Transverse colon (tissue), 4 donors: ENCODE results near the gene SREK1IP1. TPM values are rescaled to one million over a fixed set of nuclear protein-coding genes. Genes with fewer than 3 reads are reported as not detected.

Experiments
- DNase-seq: peaks from one replicate; pipeline ENCODE4 v3.0.0-alpha.2; 2019
- H3K27ac ChIP-seq, 4 donors: fragments of 200-600 bp; sonication (generic); 2 replicates each; pipeline ENCODE4 v1.5.1; 2016 to 2018; ENCODE audit warnings: inconsistent platforms in 4 of 4
- H3K27me3 ChIP-seq: fragments of 200-600 bp; sonication (generic); 2 replicates; pipeline ENCODE4 v1.5.1; 2017; ENCODE audit warnings: inconsistent platforms
- H3K36me3 ChIP-seq, 4 donors: fragments of 200-600 bp; sonication (generic); 2 replicates each; pipeline ENCODE4 v1.5.1; 2017 to 2019; ENCODE audit warnings: inconsistent platforms in 4 of 4
- H3K4me1 ChIP-seq, 4 donors: fragments of 200-600 bp; sonication (generic); 2 replicates each; pipeline ENCODE4 v1.5.1; 2017 to 2020; ENCODE audit warnings: inconsistent platforms in 4 of 4
- H3K4me3 ChIP-seq, 4 donors: fragments of 200-600 bp; sonication (generic); 1 replicate in 1 of 4; 2 replicates in 3 of 4; pipeline versions ENCODE4 v1.5.1 to v1.6.1; 2017 to 2019; ENCODE audit warnings: inconsistent platforms in 4 of 4
- H3K9me3 ChIP-seq, 2 donors: fragments of 200-600 bp; sonication (generic); 2 replicates each; pipeline ENCODE4 v1.5.1; 2017 to 2019; ENCODE audit warnings: inconsistent platforms in 2 of 2
- CTCF ChIP-seq, 5 experiments: fragments of 200-600 bp in 3 of 5; fragments of 450-650 bp in 2 of 5; sonication (generic) in 3 of 5; IDR thresholded peaks; 1 replicate in 2 of 5; 2 replicates in 3 of 5; pipeline ENCODE4 v1.5.1; 2016 to 2017; ENCODE audit warnings: antibody characterized with exemption in 5 of 5, inconsistent platforms in 3 of 5, mild to moderate bottlenecking in 2 of 5, moderate library complexity in 1 of 5
- EP300 ChIP-seq: sonication (generic); formaldehyde crosslinking; IDR thresholded peaks from one replicate; pipeline ENCODE4 v1.6.1; 2017; ENCODE audit warnings: antibody characterized with exemption, low read depth
- POLR2A ChIP-seq: fragments of 450-650 bp; IDR thresholded peaks from one replicate; pipeline ENCODE4 v1.6.1; 2016; ENCODE audit warnings: antibody characterized with exemption, mild to moderate bottlenecking, moderate library complexity
- POLR2AphosphoS5 ChIP-seq, 3 donors: sonication (generic); formaldehyde crosslinking; IDR thresholded peaks; one replicate each; pipeline ENCODE4 v1.6.1; 2016; ENCODE audit warnings: antibody characterized with exemption in 3 of 3
- WGBS, 2 donors: methylation state at CpG; one replicate each; pipeline ENCODE4 v1.1.5; 2018; ENCODE audit warnings: low coverage in 1 of 2; 5-methylcytosine and 5-hydroxymethylcytosine counted together
- in situ Hi-C, 4 donors: fragments of 200-750 bp; cut with MboI; loops; one replicate each; pipeline versions ENCODE4 v1.15.0 to v1.15.1; 2017; ENCODE audit warnings: low sequenced_read_pairs in 3 of 4, low pct_ligation_motif_present in 1 of 4, low pct_unique_long_range_greater_than_20kb in 1 of 4
- intact Hi-C: fragments of 100-400 bp; cut with DNase I; formaldehyde crosslinking; loops from one replicate; pipeline ENCODE4 v1.15.1; 2023; ENCODE audit warnings: low total_unique reads
- total RNA-seq, 4 donors: library from RNA; depleted of rRNA; stranded (reverse); fragments of >200 nt; gene quantifications; one replicate each; pipeline ENCODE4 v1.1.0, GENCODE V29; 2016

Gene SREK1IP1
- total RNA-seq, 4 donors from 2014 or later = 4.0 to 14.1 (median 7.0) TPM

GRCh38 chr5:64788156-64788555 lies 19.7 kb upstream of the SREK1IP1 start:
- no peak for DNase-seq
- no peak overlapping the region for H3K27ac ChIP-seq
- TF ChIP-seq POLR2A (no peak), POLR2AphosphoS5 (IDR thresholded peaks at IDR 0.05) (no peak), CTCF (IDR thresholded peaks at IDR 0.05) (no peak), EP300 (no peak)
- in situ Hi-C loops = loop anchor here in 2 of 4 donors (10.0 kb wide), 1 partner anchor 153 kb away; no protein-coding TSS in a partner anchor
- peaks cover 0 to 8% (median 0%) of the 10 kb centered on the region in 4 donors for H3K36me3 ChIP-seq
- intact Hi-C loops = loop anchor here (10.0 kb wide), 1 partner anchor 643 kb away; no protein-coding TSS in a partner anchor
- no peaks in the 10 kb centered on the region for H3K27me3 ChIP-seq
- peaks cover 0 to 15% (median 8%) of the 10 kb centered on the region in 4 donors for H3K4me1 ChIP-seq
- no peaks in the 10 kb centered on the region for H3K9me3 ChIP-seq
- 69 to 77% methylated on average over 2 of the region's 2 CpGs for WGBS, 2 donors
- H3K4me3 ChIP-seq = no peak overlapping the region

- Histone ChIP-seq H3K4me1 (no peaks in the 10 kb centered on the region), H3K36me3 (peaks cover 0 to 8% (median 0%) of the 10 kb centered on the region in 4 donors), H3K27ac (no peak overlapping the region), H3K27me3 (no peaks in the 10 kb centered on the region), H3K9me3 (no peaks in the 10 kb centered on the region), H3K4me3 (no peak overlapping the region)
- intact Hi-C loops = loop anchor here (10.0 kb wide), 1 partner anchor 642 kb away; no protein-coding TSS in a partner anchor
- TF ChIP-seq POLR2A (no peak), POLR2AphosphoS5 (IDR thresholded peaks at IDR 0.05) (no peak), EP300 (no peak), CTCF (IDR thresholded peaks at IDR 0.05) (no peak)
- no peak for DNase-seq
- in situ Hi-C loops = loop anchor here in 2 of 4 donors (10.0 kb wide), 1 partner anchor 152 kb away; no protein-coding TSS in a partner anchor
- 92% methylated on average over 2 of the region's 2 CpGs for WGBS, 2 donors
These were observed 17.9 kb upstream of the SREK1IP1 start for GRCh38 chr5:64786372-64786771.

- H3K4me3 ChIP-seq = no peak overlapping the region
- TF ChIP-seq POLR2AphosphoS5 (IDR thresholded peaks at IDR 0.05) = no peak
- TF ChIP-seq EP300 = no peak
- peak; percentile 76 to 81 (median 77) for TF ChIP-seq CTCF (IDR thresholded peaks at IDR 0.05)
- 0 to 4% methylated on average over 3 of the region's 3 CpGs for WGBS, 2 donors
- H3K9me3 ChIP-seq = no peaks in the 10 kb centered on the region
- in situ Hi-C loops = loop anchor here (5.0 to 10.0 kb wide), 2 partner anchors 150 to 152 kb away; no protein-coding TSS in a partner anchor
- no peaks in the 10 kb centered on the region for H3K4me1 ChIP-seq
- no peaks in the 10 kb centered on the region for H3K27me3 ChIP-seq
- peaks cover 0 to 8% (median 0%) of the 10 kb centered on the region in 4 donors for H3K36me3 ChIP-seq
- intact Hi-C loops = loop anchor here (2.0 to 10.0 kb wide), 2 partner anchors 150 to 640 kb away; no protein-coding TSS in a partner anchor
- DNase-seq = peak; percentile 76
- H3K27ac ChIP-seq = no peak overlapping the region
These were observed 16.0 kb upstream of the SREK1IP1 start for GRCh38 chr5:64784451-64785025.

GRCh38 chr5:64775291-64775690 lies 6.8 kb upstream of the SREK1IP1 start:
- in situ Hi-C loops (no loop called here), intact Hi-C loops (no loop called here)
- Histone ChIP-seq H3K4me3 (no peak overlapping the region), H3K4me1 (peaks cover 0 to 5% (median 1%) of the 10 kb centered on the region in 4 donors), H3K27me3 (no peaks in the 10 kb centered on the region), H3K9me3 (no peaks in the 10 kb centered on the region), H3K27ac (no peak overlapping the region), H3K36me3 (peaks cover 0 to 5% (median 0%) of the 10 kb centered on the region in 4 donors)
- no peak for DNase-seq
- TF ChIP-seq POLR2AphosphoS5 (IDR thresholded peaks at IDR 0.05) (no peak), CTCF (IDR thresholded peaks at IDR 0.05) (no peak), POLR2A (no peak), EP300 (no peak)
- WGBS, 2 donors = 82 to 86% methylated on average over 1 of the region's 1 CpG
